Calu3 (cell line): ENCODE results near the gene ATXN7L1. TPM values are rescaled to one million over a fixed set of nuclear protein-coding genes. Genes with fewer than 3 reads are reported as not detected.

Source experiments
- BruUV-seq: library from RNA; stranded (reverse); fragments of 400-500 nt; replicated peaks from 2 replicates; lab custom pipeline; 2021; lab: Mats Ljungman, UMichigan
- CTCF ChIA-PET: fragments of 300-600 bp; sonication (Branson Sonifier 250); formaldehyde crosslinking; loops from one replicate; lab custom pipeline; 2022; ENCODE audit warnings: antibody characterized with exemption; lab: Charles Lee
- DNase-seq: peaks from one replicate; pipeline ENCODE4 v3.0.0; 2022
- H3K27ac Mint-ChIP-seq: one replicate; pipeline ENCODE4 v1.8.0; 2022; ENCODE audit warnings: mixed read lengths; ENCODE audit not compliant: unreplicated experiment
- H3K27me3 Mint-ChIP-seq: one replicate; pipeline ENCODE4 v1.8.0; 2022; ENCODE audit warnings: mixed read lengths; ENCODE audit not compliant: unreplicated experiment
- H3K36me3 Mint-ChIP-seq: one replicate; pipeline ENCODE4 v1.8.0; 2022; ENCODE audit warnings: mild to moderate bottlenecking, moderate library complexity, mixed read lengths; ENCODE audit not compliant: insufficient read depth, unreplicated experiment
- H3K4me1 Mint-ChIP-seq: one replicate; pipeline ENCODE4 v1.8.0; 2022; ENCODE audit warnings: mild to moderate bottlenecking, low read depth, mixed read lengths; ENCODE audit not compliant: unreplicated experiment
- H3K4me3 Mint-ChIP-seq: one replicate; pipeline ENCODE4 v1.8.0; 2022; ENCODE audit warnings: mild to moderate bottlenecking, low read depth, moderate library complexity, mixed read lengths; ENCODE audit not compliant: unreplicated experiment
- H3K9me3 Mint-ChIP-seq: one replicate; pipeline ENCODE4 v1.8.0; 2022; ENCODE audit warnings: low read depth, mixed read lengths; ENCODE audit not compliant: unreplicated experiment
- CTCF ChIP-seq: fragments of 200-600 bp; IDR thresholded peaks from one replicate; pipeline ENCODE4 v1.8.0; 2022; ENCODE audit warnings: antibody characterized with exemption; ENCODE audit not compliant: unreplicated experiment
- intact Hi-C: fragments of 100-400 bp; cut with micrococcal nuclease; formaldehyde crosslinking; loops from one replicate; pipeline ENCODE4 v1.10.0; 2022; ENCODE audit not compliant: unreplicated experiment
- total RNA-seq: library from RNA; stranded (reverse); gene quantifications from 2 replicates; pipeline ENCODE4 v1.2.3, GENCODE V29; 2022

The ATXN7L1 gene
- total RNA-seq, 1 experiment from 2014 or later, result 12.0 TPM

GRCh38 chr7:105596866-105597265 lies 279.5 kb downstream of the ATXN7L1 start:
- H3K4me1 Mint-ChIP-seq, result no peaks in the 10 kb centered on the region
- no peaks in the 10 kb centered on the region for H3K36me3 Mint-ChIP-seq
- CTCF ChIA-PET, result no interaction called here
- H3K27me3 Mint-ChIP-seq, result peaks cover 12% of the 10 kb centered on the region
- BruUV-seq, result no TSS peak
- DNase-seq, result no peak
- no peaks in the 10 kb centered on the region for H3K9me3 Mint-ChIP-seq
- H3K4me3 Mint-ChIP-seq, result no peak overlapping the region
- TF ChIP-seq CTCF, result no peak
- no peak overlapping the region for H3K27ac Mint-ChIP-seq
- intact Hi-C loops, result no loop called here

DNA sequence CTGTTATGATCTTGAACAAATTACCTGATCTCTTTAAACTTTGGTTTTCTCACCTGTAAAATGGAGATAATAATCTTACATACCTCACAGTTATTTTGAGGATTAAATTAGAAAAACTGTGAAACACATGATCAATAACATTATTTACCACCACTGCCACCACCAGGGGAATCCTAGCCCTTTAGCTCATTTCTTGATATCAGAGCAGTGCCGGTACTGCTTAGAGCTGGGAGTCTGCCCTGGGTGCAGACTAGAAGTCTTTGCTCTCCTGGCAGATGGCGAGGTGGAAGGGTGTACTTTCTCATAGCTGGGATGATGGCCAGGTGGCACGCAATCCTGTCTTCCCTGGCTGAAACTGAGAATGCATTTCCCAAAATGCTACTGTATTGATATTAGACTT lies 282.4 kb downstream of the ATXN7L1 start:
- intact Hi-C loops, result loop anchor here (5.0 kb wide), 1 partner anchor 448 kb away; no protein-coding TSS in a partner anchor
- H3K27ac Mint-ChIP-seq, result no peak overlapping the region

GRCh38 chr7:105591522-105591921 lies 284.9 kb downstream of the ATXN7L1 start:
- Mint-ChIP-seq H3K27ac (no peak overlapping the region), H3K27me3 (peaks cover under 1% of the 10 kb centered on the region), H3K9me3 (no peaks in the 10 kb centered on the region), H3K36me3 (no peaks in the 10 kb centered on the region), H3K4me3 (no peak overlapping the region), H3K4me1 (no peaks in the 10 kb centered on the region)
- no TSS peak for BruUV-seq
- intact Hi-C loops, result loop anchor here (5.0 kb wide), 1 partner anchor 451 kb away; no protein-coding TSS in a partner anchor
- no peak for TF ChIP-seq CTCF
- CTCF ChIA-PET, result interaction anchor here (2.1 kb wide), 1 partner anchor 10 kb away, joined by 5 read pairs; the partner anchor contains the start of gene EFCAB10
- DNase-seq, result no peak

More for the DNA sequence above, 282.4 kb downstream of the ATXN7L1 start:
- no peak for DNase-seq
- H3K4me3 Mint-ChIP-seq, result no peak overlapping the region
- no peak for TF ChIP-seq CTCF
- H3K36me3 Mint-ChIP-seq, result no peaks in the 10 kb centered on the region
- BruUV-seq, result no TSS peak
- H3K27me3 Mint-ChIP-seq, result peaks cover 12% of the 10 kb centered on the region
- CTCF ChIA-PET, result interaction anchor here (0.9 kb wide), 1 partner anchor 13 kb away, joined by 3 read pairs; the partner anchor contains the start of gene EFCAB10
- H3K4me1 Mint-ChIP-seq, result no peaks in the 10 kb centered on the region
- no peaks in the 10 kb centered on the region for H3K9me3 Mint-ChIP-seq

DNA sequence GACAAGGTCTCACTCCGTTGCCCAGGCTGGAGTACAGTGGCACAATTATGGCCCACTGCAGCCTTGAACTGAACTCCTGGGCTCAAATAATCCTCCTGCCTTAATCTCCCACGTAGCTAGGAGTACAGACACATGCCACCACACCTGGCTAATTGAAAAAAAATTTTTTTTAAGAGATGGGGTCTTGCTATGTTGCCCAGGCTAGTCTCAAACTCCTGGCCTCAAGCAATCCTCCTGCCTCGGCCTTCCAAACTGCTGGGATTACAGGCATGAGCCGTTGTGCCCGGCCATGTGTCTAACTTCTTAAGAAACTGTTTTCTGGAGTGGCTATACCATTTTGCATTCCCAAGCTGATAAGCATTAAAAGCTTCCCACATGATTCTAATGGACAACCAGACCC lies 285.6 kb downstream of the ATXN7L1 start:
- TF ChIP-seq CTCF, result no peak
- no TSS peak for BruUV-seq
- Mint-ChIP-seq H3K4me3 (no peak overlapping the region), H3K27ac (no peak overlapping the region), H3K9me3 (no peaks in the 10 kb centered on the region), H3K4me1 (no peaks in the 10 kb centered on the region), H3K36me3 (no peaks in the 10 kb centered on the region), H3K27me3 (no peaks in the 10 kb centered on the region)
- no peak for DNase-seq
- intact Hi-C loops, result loop anchor here (5.0 kb wide), 1 partner anchor 452 kb away; no protein-coding TSS in a partner anchor
- CTCF ChIA-PET, result no interaction called here
